DOHH2 (cell line): ENCODE measurements around the gene UBE2G1.

ENCODE experiments used
- H3F3A ChIP-seq: fragments of 200-600 bp; sonication (generic), shearing (Covaris generic); 2 replicates; pipeline ENCODE4 v1.6.0; 2016; ENCODE audit warnings: antibody characterized with exemption, mild to moderate bottlenecking; ENCODE audit not compliant: control insufficient read depth, insufficient read depth
- H3K27ac ChIP-seq: fragments of 200-600 bp; sonication (generic); 2 replicates; pipeline ENCODE4 v1.5.1; 2014; ENCODE audit warnings: low read depth, mild to moderate bottlenecking, low read length, moderate library complexity
- H3K27me3 ChIP-seq: fragments of 200-600 bp; sonication (generic); 2 replicates; pipeline ENCODE4 v1.6.1; 2014; ENCODE audit warnings: mild to moderate bottlenecking, low read length, mixed read lengths; ENCODE audit not compliant: control insufficient read depth
- H3K36me3 ChIP-seq: fragments of 200-600 bp; sonication (generic); 2 replicates; pipeline ENCODE4 v1.6.1; 2014; ENCODE audit warnings: mild to moderate bottlenecking, low read length, moderate library complexity, mixed read lengths; ENCODE audit not compliant: control insufficient read depth
- H3K4me1 ChIP-seq: fragments of 200-600 bp; sonication (generic); 2 replicates; pipeline ENCODE4 v1.6.1; 2014; ENCODE audit warnings: mild to moderate bottlenecking, low read length, mixed read lengths; ENCODE audit not compliant: control insufficient read depth
- H3K4me2 ChIP-seq: fragments of 200-600 bp; sonication (generic); 2 replicates; pipeline ENCODE4 v1.6.0; 2014; ENCODE audit warnings: mild to moderate bottlenecking, low read length, moderate library complexity
- H3K4me3 ChIP-seq: fragments of 200-600 bp; sonication (generic); 2 replicates; pipeline ENCODE4 v1.5.1; 2014; ENCODE audit warnings: mild to moderate bottlenecking, low read length, mixed read lengths
- H3K79me2 ChIP-seq: fragments of 200-600 bp; sonication (generic); 2 replicates; pipeline ENCODE4 v1.6.1; 2014; ENCODE audit warnings: mild to moderate bottlenecking, low read length, mixed read lengths; ENCODE audit not compliant: control insufficient read depth
- H3K9me2 ChIP-seq: fragments of 200-600 bp; sonication (generic); replicated peaks from 2 replicates; pipeline ENCODE4 v1.6.1; 2014; ENCODE audit warnings: mild to moderate bottlenecking, low read length, mixed read lengths; ENCODE audit not compliant: control insufficient read depth
- H3K9me3 ChIP-seq: fragments of 200-600 bp; sonication (generic); 2 replicates; pipeline ENCODE4 v1.6.1; 2014; ENCODE audit warnings: antibody characterized with exemption, low read length, mixed read lengths; ENCODE audit not compliant: control insufficient read depth, insufficient read depth
- H4K20me1 ChIP-seq: fragments of 200-600 bp; sonication (generic); 2 replicates; pipeline ENCODE4 v1.6.0; 2014; ENCODE audit warnings: low read depth, mild to moderate bottlenecking, antibody characterized with exemption, low read length, moderate library complexity; ENCODE audit not compliant: control insufficient read depth, insufficient read depth
- CTCF ChIP-seq: fragments of 200-600 bp; sonication (generic); IDR thresholded peaks from one replicate; pipeline ENCODE4 v1.5.1; 2014; ENCODE audit warnings: antibody characterized with exemption, mild to moderate bottlenecking, low read depth, low read length; ENCODE audit not compliant: poor library complexity, severe bottlenecking
- EZH2phosphoT487 ChIP-seq: fragments of 200-600 bp; sonication (generic); IDR thresholded peaks from 2 replicates; pipeline ENCODE4 v1.6.1; 2017; ENCODE audit warnings: borderline replicate concordance, mild to moderate bottlenecking, antibody characterized with exemption, low read length, moderate library complexity, mixed read lengths

Gene UBE2G1

GRCh38 chr17:4332296-4332970 is 34.0 kb downstream of the UBE2G1 start:
- Histone ChIP-seq H3K27me3 (no peaks in the 10 kb centered on the region), H3F3A (peaks cover 45% of the 10 kb centered on the region), H3K4me2 (no peak overlapping the region), H3K4me1 (peaks cover 61% of the 10 kb centered on the region), H4K20me1 (peaks cover 39% of the 10 kb centered on the region), H3K9me3 (no peaks in the 10 kb centered on the region), H3K4me3 (no peak overlapping the region), H3K27ac (no peak overlapping the region), H3K36me3 (peaks cover 76% of the 10 kb centered on the region), H3K9me2 (no peaks in the 10 kb centered on the region), H3K79me2 (peaks cover 100% of the 10 kb centered on the region)
- TF ChIP-seq CTCF = no peak
- no peak for TF ChIP-seq EZH2phosphoT487

GRCh38 chr17:4331614-4332013 is 34.9 kb downstream of the UBE2G1 start:
- Histone ChIP-seq H3K4me3 (no peak overlapping the region), H3K4me1 (peaks cover 64% of the 10 kb centered on the region), H4K20me1 (peaks cover 39% of the 10 kb centered on the region), H3K9me3 (no peaks in the 10 kb centered on the region), H3K4me2 (no peak overlapping the region), H3K27ac (no peak overlapping the region), H3K36me3 (peaks cover 77% of the 10 kb centered on the region), H3F3A (peaks cover 44% of the 10 kb centered on the region), H3K9me2 (no peaks in the 10 kb centered on the region), H3K79me2 (peaks cover 100% of the 10 kb centered on the region), H3K27me3 (no peaks in the 10 kb centered on the region)
- TF ChIP-seq CTCF = no peak
- TF ChIP-seq EZH2phosphoT487 = no peak

GRCh38 chr17:4329838-4330237 is 36.6 kb downstream of the UBE2G1 start:
- peaks cover 62% of the 10 kb centered on the region for H3K4me1 ChIP-seq
- H3K9me3 ChIP-seq = no peaks in the 10 kb centered on the region
- no peak overlapping the region for H3K4me2 ChIP-seq
- peaks cover 45% of the 10 kb centered on the region for H3F3A ChIP-seq
- no peaks in the 10 kb centered on the region for H3K9me2 ChIP-seq
- H3K36me3 ChIP-seq = peaks cover 80% of the 10 kb centered on the region
- no peak for TF ChIP-seq EZH2phosphoT487
- TF ChIP-seq CTCF = no peak
- peaks cover 100% of the 10 kb centered on the region for H3K79me2 ChIP-seq
- no peak overlapping the region for H3K27ac ChIP-seq
- peaks cover 45% of the 10 kb centered on the region for H4K20me1 ChIP-seq
- H3K4me3 ChIP-seq = no peak overlapping the region
- no peaks in the 10 kb centered on the region for H3K27me3 ChIP-seq
